Common myeloid progenitor, CD34-positive (primary cell): Measurements from ENCODE around the gene CDK5.
A peak's percentile ranks its signal among the peaks of the same experiment; 100 is the strongest.

Source experiments
- CTCF ChIA-PET: fragments of 350-600 bp; sonication (Branson Sonifier 250); formaldehyde crosslinking; loops from one replicate; lab custom pipeline; 2021; ENCODE audit warnings: antibody characterized with exemption; lab: Charles Lee
- POLR2A ChIA-PET: fragments of 350-600 bp; sonication (Branson Sonifier 250); formaldehyde crosslinking; loops from one replicate; lab custom pipeline; 2021; ENCODE audit warnings: antibody characterized with exemption; lab: Charles Lee
- DNase-seq, 3 donors: peaks; one replicate each; pipeline versions ENCODE4 v3.0.0 to v3.0.0-alpha.2; 2013
- H3K27ac ChIP-seq, 2 experiments: 1 replicate in 1 of 2; 2 replicates in 1 of 2; pipeline ENCODE4 v1.7.0; 2013; ENCODE audit warnings: inconsistent platforms in 2 of 2, low read length in 2 of 2, mild to moderate bottlenecking in 2 of 2, low read depth in 1 of 2, moderate library complexity in 1 of 2; ENCODE audit not compliant: severe bottlenecking in 2 of 2, insufficient read depth in 1 of 2, poor library complexity in 1 of 2
- H3K27me3 ChIP-seq, 5 experiments: replicated peaks in 2 of 5; 1 replicate in 3 of 5; 2 replicates in 2 of 5; pipeline versions ENCODE4 v1.6.1 to v1.7.0; 2013; ENCODE audit warnings: low read length in 4 of 5, mild to moderate bottlenecking in 2 of 5, moderate library complexity in 2 of 5, inconsistent platforms in 1 of 5; ENCODE audit not compliant: insufficient read depth in 5 of 5, control insufficient read depth in 4 of 5
- H3K36me3 ChIP-seq, 4 experiments: 1 replicate in 2 of 4; 2 replicates in 2 of 4; pipeline versions ENCODE4 v1.6.1 to v1.7.0; 2013; ENCODE audit warnings: low read length in 3 of 4, control low read depth in 1 of 4, mild to moderate bottlenecking in 1 of 4; ENCODE audit not compliant: control insufficient read depth in 4 of 4, insufficient read depth in 4 of 4
- H3K4me1 ChIP-seq, 4 experiments: 1 replicate in 3 of 4; 2 replicates in 1 of 4; pipeline versions ENCODE4 v1.6.1 to v1.7.1; 2013; ENCODE audit warnings: low read length in 3 of 4, mild to moderate bottlenecking in 3 of 4, control low read depth in 1 of 4, inconsistent platforms in 1 of 4, moderate library complexity in 1 of 4; ENCODE audit not compliant: control insufficient read depth in 4 of 4, insufficient read depth in 4 of 4; ENCODE audit errors: control extremely low read depth in 1 of 4
- H3K4me3 ChIP-seq, 7 experiments: 1 replicate in 4 of 7; 2 replicates in 3 of 7; pipeline versions ENCODE4 v1.5.1 to v1.7.0; 2013; ENCODE audit warnings: mild to moderate bottlenecking in 7 of 7, low read length in 6 of 7, moderate library complexity in 6 of 7, inconsistent platforms in 2 of 7, low read depth in 2 of 7, control low read depth in 1 of 7; ENCODE audit not compliant: insufficient read depth in 4 of 7, control insufficient read depth in 1 of 7; ENCODE audit errors: extremely low read depth in 1 of 7
- H3K9me3 ChIP-seq, 5 experiments: 1 replicate in 4 of 5; 2 replicates in 1 of 5; pipeline versions ENCODE4 v1.6.1 to v1.7.1; 2013; ENCODE audit warnings: low read length in 4 of 5, mild to moderate bottlenecking in 2 of 5, inconsistent platforms in 1 of 5, low read depth in 1 of 5, moderate library complexity in 1 of 5; ENCODE audit not compliant: control insufficient read depth in 4 of 5, insufficient read depth in 2 of 5; ENCODE audit errors: control extremely low read depth in 1 of 5
- WGBS: methylation state at CpG from one replicate; pipeline ENCODE4 v1.1.5; 2013; ENCODE audit not compliant: insufficient coverage; 5-methylcytosine and 5-hydroxymethylcytosine counted together

CDK5 gene

DNA sequence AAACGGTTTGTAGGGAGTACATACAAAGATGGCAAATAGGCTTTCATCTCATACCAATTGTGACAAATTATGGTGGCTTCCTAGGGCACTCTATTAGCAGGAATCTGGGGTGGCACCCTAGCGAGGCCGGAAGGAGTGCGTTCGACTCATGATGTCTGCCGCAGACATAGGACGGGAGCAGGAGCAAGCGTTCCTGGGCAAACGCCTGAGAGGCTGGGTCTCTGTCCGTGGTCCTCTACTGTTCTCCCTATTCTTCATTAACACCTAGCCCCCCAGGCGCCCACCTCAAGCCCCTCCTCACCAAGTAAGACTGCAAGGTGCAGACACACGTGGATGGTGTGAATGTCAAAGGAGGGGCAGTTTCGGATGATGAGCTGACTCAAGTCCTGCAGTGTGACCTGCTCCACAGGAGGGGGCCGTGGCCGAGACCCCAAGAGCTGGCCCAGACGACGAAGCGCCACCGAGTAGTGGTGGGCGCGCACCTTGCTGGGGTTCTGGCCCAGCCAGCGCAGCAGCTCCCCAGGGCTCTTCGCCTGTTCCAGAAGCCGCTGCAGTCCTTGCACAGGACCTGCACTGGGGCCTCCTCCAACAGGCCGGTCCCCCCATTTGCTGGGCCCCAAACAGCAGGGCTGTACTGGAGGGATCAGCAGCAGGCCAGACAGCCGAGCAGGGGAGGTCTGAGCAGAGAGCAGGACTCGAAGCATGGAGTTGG is 21.7 kb upstream of the CDK5 start:
- WGBS = 97% methylated on average over 15 of the region's 27 CpGs
- no peaks in the 10 kb centered on the region for H3K27me3 ChIP-seq
- no peak for DNase-seq
- no peaks in the 10 kb centered on the region for H3K9me3 ChIP-seq
- ChIA-PET CTCF (interaction anchor here (0.6 to 8.5 kb wide), 5 partner anchors 11 to 18 kb away, joined by 3 to 64 read pairs (median 4); partner anchors contain the start of genes CDK5 and SLC4A2), POLR2A (no interaction called here)
- peaks cover 3 to 45% (median 41%) of the 10 kb centered on the region in 4 experiments for H3K4me1 ChIP-seq
- H3K27ac ChIP-seq = peak overlapping the region; percentile 75 to 92
- H3K4me3 ChIP-seq = peak overlapping the region in 6 of 7 experiments; percentile 74 to 94 (median 88)
- H3K36me3 ChIP-seq = peaks cover 2 to 58% (median 26%) of the 10 kb centered on the region in 4 experiments

GRCh38 chr7:151078233-151079040 is 20.7 kb upstream of the CDK5 start:
- ChIA-PET CTCF (interaction anchor here (1.0 to 8.5 kb wide), 8 partner anchors 10 to 37 kb away, joined by 3 to 64 read pairs (median 12); partner anchors contain the start of genes CDK5 and SLC4A2), POLR2A (no interaction called here)
- Histone ChIP-seq H3K27ac (no peak overlapping the region), H3K4me1 (peaks cover 3 to 40% (median 36%) of the 10 kb centered on the region in 4 experiments), H3K36me3 (peaks cover 2 to 67% (median 32%) of the 10 kb centered on the region in 4 experiments), H3K27me3 (no peaks in the 10 kb centered on the region), H3K4me3 (no peak overlapping the region), H3K9me3 (no peaks in the 10 kb centered on the region)
- DNase-seq = no peak
- 83% methylated on average over 17 of the region's 22 CpGs for whole genome bisulfite sequencing

- H3K9me3 ChIP-seq = no peaks in the 10 kb centered on the region
- POLR2A ChIA-PET = interaction anchor here (1.1 kb wide), 1 partner anchor 12 kb away, joined by 4 read pairs; no protein-coding TSS in a partner anchor
- H3K27ac ChIP-seq = no peak overlapping the region
- WGBS = 92% methylated on average over 6 of the region's 10 CpGs
- no peaks in the 10 kb centered on the region for H3K27me3 ChIP-seq
- CTCF ChIA-PET = interaction anchor here (0.7 to 8.5 kb wide), 11 partner anchors 9 to 47 kb away, joined by 3 to 64 read pairs (median 5); partner anchors contain the start of genes CDK5 and SLC4A2
- peaks cover 3 to 38% (median 34%) of the 10 kb centered on the region in 4 experiments for H3K4me1 ChIP-seq
- H3K36me3 ChIP-seq = peaks cover 2 to 68% (median 34%) of the 10 kb centered on the region in 4 experiments
- no peak for DNase-seq
- H3K4me3 ChIP-seq = no peak overlapping the region
These were observed 20.1 kb upstream of the CDK5 start for GRCh38 chr7:151077705-151078232.

DNA sequence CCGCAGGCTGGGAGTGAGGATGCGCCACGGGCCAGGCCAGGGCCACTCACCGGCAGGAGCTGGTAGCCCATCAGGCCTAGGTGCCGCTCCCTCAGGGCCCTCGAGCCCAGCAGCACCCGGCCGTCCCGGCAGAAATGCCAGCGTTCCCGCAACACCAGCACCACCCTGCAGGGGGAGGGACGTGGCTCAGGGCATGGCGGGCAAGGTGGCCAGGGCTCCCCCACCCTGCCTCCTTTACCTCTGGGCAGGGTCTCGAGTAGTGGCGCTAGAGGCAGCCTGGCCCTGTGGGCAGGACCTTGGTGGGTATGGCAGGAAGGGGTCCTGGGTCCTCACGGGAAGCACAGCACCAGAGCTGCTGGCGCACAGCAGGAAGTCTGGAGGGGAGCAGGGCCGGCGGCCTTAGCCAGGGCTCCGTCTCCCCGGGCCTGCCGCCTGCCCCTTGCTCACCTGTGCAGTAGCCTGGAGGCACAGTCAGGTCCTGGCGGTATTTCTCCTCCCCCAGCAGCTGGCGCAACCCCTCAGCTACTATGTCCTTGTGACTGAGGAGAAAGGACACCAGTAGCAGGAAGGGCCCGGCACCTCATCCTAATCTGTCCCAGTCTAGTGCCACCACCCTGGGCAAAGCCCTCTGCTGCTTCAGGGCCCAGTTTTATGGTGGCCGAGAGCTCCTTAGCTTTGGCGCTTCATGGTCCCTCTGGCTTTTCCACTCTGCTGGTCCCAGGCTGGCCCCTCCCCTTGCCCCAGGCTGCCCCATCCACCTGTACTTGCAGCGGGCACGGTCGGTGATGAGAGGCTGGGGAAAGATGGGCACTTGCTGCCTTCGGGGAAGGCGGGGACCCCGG is 19.4 kb upstream of the CDK5 start:
- no peaks in the 10 kb centered on the region for H3K9me3 ChIP-seq
- POLR2A ChIA-PET = interaction anchor here (1.1 kb wide), 1 partner anchor 13 kb away, joined by 4 read pairs; no protein-coding TSS in a partner anchor
- H3K27ac ChIP-seq = no peak overlapping the region
- H3K4me3 ChIP-seq = no peak overlapping the region
- H3K4me1 ChIP-seq = peaks cover 3 to 31% (median 27%) of the 10 kb centered on the region in 4 experiments
- DNase-seq = peak in 2 of 3 donors; percentile 39 to 44
- H3K27me3 ChIP-seq = no peaks in the 10 kb centered on the region
- WGBS = 90% methylated on average over 20 of the region's 33 CpGs
- peaks cover 2 to 68% (median 38%) of the 10 kb centered on the region in 4 experiments for H3K36me3 ChIP-seq
- CTCF ChIA-PET = interaction anchor here (0.7 to 8.5 kb wide), 10 partner anchors 9 to 48 kb away, joined by 3 to 64 read pairs (median 5); partner anchors contain the start of genes CDK5 and SLC4A2

DNA sequence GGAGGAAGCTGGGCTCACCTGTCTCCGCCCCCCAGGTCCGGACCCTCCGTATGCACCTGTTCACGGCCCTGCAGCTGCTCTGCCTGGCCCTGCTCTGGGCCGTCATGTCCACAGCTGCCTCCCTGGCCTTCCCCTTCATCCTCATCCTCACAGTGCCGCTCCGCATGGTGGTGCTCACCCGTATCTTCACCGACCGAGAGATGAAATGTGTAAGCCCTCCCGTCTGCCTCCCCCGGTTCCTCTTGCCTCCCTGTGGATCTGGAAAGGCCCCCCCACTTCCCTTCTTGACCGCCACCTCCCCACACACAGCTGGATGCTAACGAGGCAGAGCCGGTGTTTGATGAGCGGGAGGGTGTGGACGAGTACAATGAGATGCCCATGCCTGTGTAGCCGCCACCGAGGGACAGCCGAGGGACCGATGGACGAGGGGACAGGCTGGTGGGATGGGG is 18.3 kb upstream of the CDK5 start:
- Histone ChIP-seq H3K9me3 (no peaks in the 10 kb centered on the region), H3K36me3 (peaks cover 4 to 68% (median 46%) of the 10 kb centered on the region in 4 experiments), H3K27ac (no peak overlapping the region), H3K27me3 (no peaks in the 10 kb centered on the region), H3K4me1 (peaks cover 3 to 20% (median 17%) of the 10 kb centered on the region in 4 experiments), H3K4me3 (no peak overlapping the region)
- CTCF ChIA-PET = interaction anchor here (0.7 to 8.5 kb wide), 9 partner anchors 8 to 39 kb away, joined by 3 to 64 read pairs (median 7); partner anchors contain the start of genes CDK5 and SLC4A2
- DNase-seq = no peak
- POLR2A ChIA-PET = no interaction called here
- 92% methylated on average over 8 of the region's 22 CpGs for WGBS

DNA sequence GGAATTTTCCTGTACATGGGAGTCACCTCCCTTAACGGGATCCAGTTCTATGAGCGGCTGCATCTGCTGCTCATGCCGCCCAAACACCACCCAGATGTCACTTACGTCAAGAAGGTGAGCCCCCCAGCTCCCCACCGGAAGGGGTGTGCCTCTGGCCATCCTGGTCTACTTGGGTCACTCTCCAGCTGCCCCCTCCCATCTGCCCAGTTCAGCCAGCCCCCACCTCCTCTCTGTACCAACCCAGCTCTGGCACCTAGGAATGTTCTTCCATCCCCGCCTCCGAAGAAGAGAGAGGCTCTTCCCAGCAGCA is 17.9 kb upstream of the CDK5 start:
- Histone ChIP-seq H3K27me3 (no peaks in the 10 kb centered on the region), H3K36me3 (peaks cover 4 to 72% (median 48%) of the 10 kb centered on the region in 4 experiments), H3K4me1 (peaks cover 3 to 17% (median 15%) of the 10 kb centered on the region in 4 experiments), H3K9me3 (no peaks in the 10 kb centered on the region), H3K4me3 (no peak overlapping the region), H3K27ac (no peak overlapping the region)
- ChIA-PET POLR2A (no interaction called here), CTCF (interaction anchor here (1.2 to 8.5 kb wide), 5 partner anchors 10 to 35 kb away, joined by 3 to 64 read pairs (median 19); partner anchors contain the start of genes CDK5 and SLC4A2)
- WGBS = 94% methylated on average over 6 of the region's 7 CpGs
- no peak for DNase-seq
